Central memory CD8-positive, alpha-beta T cell (primary cell): ENCODE results near the gene GIGYF2.

ENCODE experiments used
- ATAC-seq: fragments of 150-1000 bp; cut with Tn5 transposase; replicated peaks from 2 replicates; pipeline ENCODE4 v1.10.0; 2022; ENCODE audit warnings: mild to moderate bottlenecking, moderate FRiP score, moderate number of reproducible peaks; ENCODE audit not compliant: poor library complexity, severe bottlenecking; ENCODE audit errors: extremely low read depth
- DNase-seq, 2 donors: peaks; one replicate each; pipeline ENCODE4 v3.0.0; 2021; ENCODE audit warnings: low spot score in 2 of 2
- H3K27ac Mint-ChIP-seq: one replicate; pipeline ENCODE4 v1.8.0; 2022; ENCODE audit warnings: low read depth, mild to moderate bottlenecking, moderate library complexity, mixed read lengths
- H3K27me3 Mint-ChIP-seq: one replicate; pipeline ENCODE4 v1.8.0; 2022; ENCODE audit warnings: mixed read lengths
- H3K36me3 Mint-ChIP-seq: one replicate; pipeline ENCODE4 v1.8.0; 2022; ENCODE audit warnings: mild to moderate bottlenecking, moderate library complexity, mixed read lengths; ENCODE audit not compliant: insufficient read depth
- H3K4me1 Mint-ChIP-seq: one replicate; pipeline ENCODE4 v1.8.0; 2022; ENCODE audit warnings: mixed read lengths
- H3K4me3 Mint-ChIP-seq: one replicate; pipeline ENCODE4 v1.8.0; 2022; ENCODE audit warnings: mild to moderate bottlenecking, moderate library complexity, mixed read lengths
- H3K9me3 Mint-ChIP-seq: one replicate; pipeline ENCODE4 v1.8.0; 2022; ENCODE audit warnings: mixed read lengths

GIGYF2 gene

GRCh38 chr2:232809349-232810124 lies 112.4 kb downstream of the GIGYF2 start:
- DNase-seq: no peak
- Mint-ChIP-seq H3K9me3 (no peaks in the 10 kb centered on the region), H3K4me3 (no peak overlapping the region), H3K36me3 (peaks cover 61% of the 10 kb centered on the region), H3K27me3 (no peaks in the 10 kb centered on the region), H3K27ac (no peak overlapping the region), H3K4me1 (peaks cover 7% of the 10 kb centered on the region)
- no peak for ATAC-seq

GRCh38 chr2:232810444-232810843 lies 113.3 kb downstream of the GIGYF2 start:
- ATAC-seq (no peak), DNase-seq (no peak)
- Mint-ChIP-seq H3K9me3 (no peaks in the 10 kb centered on the region), H3K27ac (no peak overlapping the region), H3K4me3 (no peak overlapping the region), H3K4me1 (peaks cover under 1% of the 10 kb centered on the region), H3K36me3 (peaks cover 66% of the 10 kb centered on the region), H3K27me3 (no peaks in the 10 kb centered on the region)

- no peak for ATAC-seq
- Mint-ChIP-seq H3K9me3 (no peaks in the 10 kb centered on the region), H3K27ac (peak overlapping the region; percentile 10), H3K27me3 (no peaks in the 10 kb centered on the region), H3K4me1 (no peaks in the 10 kb centered on the region), H3K4me3 (no peak overlapping the region), H3K36me3 (peaks cover 86% of the 10 kb centered on the region)
- DNase-seq: no peak
Observed at GRCh38 chr2:232815569-232815968, 118.4 kb downstream of the GIGYF2 start.

- H3K27ac Mint-ChIP-seq: no peak overlapping the region
Observed at GRCh38 chr2:232816657-232817056, 119.5 kb downstream of the GIGYF2 start.

GRCh38 chr2:232817756-232818155 lies 120.6 kb downstream of the GIGYF2 start:
- no peaks in the 10 kb centered on the region for H3K27me3 Mint-ChIP-seq
- no peaks in the 10 kb centered on the region for H3K9me3 Mint-ChIP-seq
- ATAC-seq (no peak), DNase-seq (no peak)
- no peak overlapping the region for H3K27ac Mint-ChIP-seq
- peaks cover 79% of the 10 kb centered on the region for H3K36me3 Mint-ChIP-seq
- no peaks in the 10 kb centered on the region for H3K4me1 Mint-ChIP-seq
- H3K4me3 Mint-ChIP-seq: no peak overlapping the region

More at GRCh38 chr2:232816657-232817056, 119.5 kb downstream of the GIGYF2 start:
- ATAC-seq (no peak), DNase-seq (no peak)
- no peaks in the 10 kb centered on the region for H3K4me1 Mint-ChIP-seq
- no peaks in the 10 kb centered on the region for H3K9me3 Mint-ChIP-seq
- H3K36me3 Mint-ChIP-seq: peaks cover 86% of the 10 kb centered on the region
- H3K27me3 Mint-ChIP-seq: no peaks in the 10 kb centered on the region
- no peak overlapping the region for H3K4me3 Mint-ChIP-seq

- Mint-ChIP-seq H3K36me3 (peaks cover 50% of the 10 kb centered on the region), H3K9me3 (no peaks in the 10 kb centered on the region), H3K4me1 (peaks cover 10% of the 10 kb centered on the region), H3K27ac (peak overlapping the region; percentile 26), H3K27me3 (no peaks in the 10 kb centered on the region), H3K4me3 (no peak overlapping the region)
- DNase-seq (no peak), ATAC-seq (no peak)
Observed at GRCh38 chr2:232829988-232830387, 132.9 kb downstream of the GIGYF2 start.

DNA sequence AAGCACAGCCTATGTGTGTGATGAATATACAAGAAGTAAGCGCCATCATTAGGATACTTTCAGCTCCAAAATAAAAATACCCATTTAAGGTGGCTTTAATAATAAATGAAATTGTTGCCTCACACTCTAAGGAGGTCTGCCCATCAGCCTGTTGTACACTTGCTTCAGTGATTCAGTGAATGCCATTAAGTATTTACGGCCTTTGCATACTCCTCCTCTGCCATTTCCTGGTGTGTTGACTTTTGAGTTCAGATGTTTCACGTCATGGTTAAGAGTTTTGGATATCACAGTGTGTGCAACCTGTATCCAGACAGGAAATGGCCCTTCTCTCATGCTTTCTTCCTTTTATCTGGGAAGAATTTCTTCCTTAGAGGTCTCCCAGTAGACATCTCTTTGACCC lies 134.4 kb downstream of the GIGYF2 start:
- DNase-seq (no peak), ATAC-seq (no peak)
- Mint-ChIP-seq H3K4me3 (no peak overlapping the region), H3K27ac (no peak overlapping the region), H3K27me3 (no peaks in the 10 kb centered on the region), H3K9me3 (no peaks in the 10 kb centered on the region), H3K4me1 (peaks cover 5% of the 10 kb centered on the region), H3K36me3 (peaks cover 51% of the 10 kb centered on the region)

DNA sequence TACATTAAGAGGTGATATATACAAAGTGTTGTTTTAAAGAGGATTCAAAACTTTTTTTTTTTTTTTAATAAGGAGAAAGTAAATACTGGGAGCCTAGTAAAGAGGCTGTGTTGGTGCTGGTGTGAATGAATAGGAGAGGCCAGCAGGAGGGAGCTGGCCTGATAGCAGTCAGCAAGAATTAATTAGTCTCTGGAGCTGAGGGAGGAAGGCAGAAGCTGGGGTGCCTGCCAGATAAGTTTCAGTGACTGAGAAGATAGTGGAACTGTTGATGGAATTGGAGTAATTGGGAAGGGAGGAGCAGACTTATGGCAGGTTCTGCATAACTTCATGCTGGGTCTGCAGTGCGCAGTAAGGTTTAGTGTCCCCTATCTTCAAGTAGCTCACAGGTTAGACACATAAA lies 136.7 kb downstream of the GIGYF2 start:
- no peaks in the 10 kb centered on the region for H3K27me3 Mint-ChIP-seq
- H3K9me3 Mint-ChIP-seq: no peaks in the 10 kb centered on the region
- peaks cover 21% of the 10 kb centered on the region for H3K4me1 Mint-ChIP-seq
- H3K4me3 Mint-ChIP-seq: no peak overlapping the region
- H3K36me3 Mint-ChIP-seq: peaks cover 50% of the 10 kb centered on the region
- no peak for DNase-seq
- no peak for ATAC-seq
- peak overlapping the region; percentile 59 for H3K27ac Mint-ChIP-seq

DNA sequence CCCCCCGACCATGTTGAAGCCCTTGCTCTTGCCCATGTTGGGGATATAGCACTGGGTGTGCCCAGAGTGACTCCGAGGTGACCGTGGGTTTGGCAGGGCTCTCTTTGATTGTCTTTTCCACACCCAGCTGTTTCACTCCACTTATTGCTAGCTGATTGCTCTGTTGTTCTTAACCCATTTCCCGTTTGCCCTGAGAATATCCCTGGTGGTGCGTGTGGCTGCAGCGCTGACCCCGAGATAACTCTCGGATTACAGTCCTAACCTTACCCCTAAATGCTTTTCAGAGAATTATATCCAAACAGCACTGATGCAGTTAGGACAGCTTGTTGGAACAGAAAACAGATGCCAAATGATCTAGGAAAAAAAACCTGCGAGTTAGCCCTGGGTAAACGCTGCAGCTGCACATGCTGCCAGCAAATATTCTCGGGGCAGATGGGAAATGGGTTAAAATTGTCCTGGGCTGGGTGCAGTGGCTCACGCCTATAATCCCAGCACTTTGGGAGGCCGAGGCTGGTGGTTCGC lies 138.6 kb downstream of the GIGYF2 start:
- Mint-ChIP-seq H3K27me3 (no peaks in the 10 kb centered on the region), H3K4me1 (peaks cover 31% of the 10 kb centered on the region), H3K9me3 (no peaks in the 10 kb centered on the region), H3K27ac (no peak overlapping the region), H3K4me3 (no peak overlapping the region), H3K36me3 (peaks cover 54% of the 10 kb centered on the region)
- DNase-seq (no peak), ATAC-seq (no peak)

- H3K4me1 Mint-ChIP-seq: peaks cover 31% of the 10 kb centered on the region
- H3K4me3 Mint-ChIP-seq: no peak overlapping the region
- peaks cover 53% of the 10 kb centered on the region for H3K36me3 Mint-ChIP-seq
- no peaks in the 10 kb centered on the region for H3K9me3 Mint-ChIP-seq
- no peaks in the 10 kb centered on the region for H3K27me3 Mint-ChIP-seq
- H3K27ac Mint-ChIP-seq: peak overlapping the region; percentile 83
- DNase-seq (no peak), ATAC-seq (no peak)
Observed at GRCh38 chr2:232836934-232837333, 139.8 kb downstream of the GIGYF2 start.

- peak overlapping the region; percentile 23 for H3K4me3 Mint-ChIP-seq
- H3K36me3 Mint-ChIP-seq: peaks cover 55% of the 10 kb centered on the region
- H3K27ac Mint-ChIP-seq: peak overlapping the region; percentile 83
- ATAC-seq (peak; percentile 90), DNase-seq (peak in 1 of 2 donors; percentile 27)
- H3K27me3 Mint-ChIP-seq: no peaks in the 10 kb centered on the region
- no peaks in the 10 kb centered on the region for H3K9me3 Mint-ChIP-seq
- peaks cover 31% of the 10 kb centered on the region for H3K4me1 Mint-ChIP-seq
Observed at GRCh38 chr2:232838406-232838874, 141.3 kb downstream of the GIGYF2 start.

DNA sequence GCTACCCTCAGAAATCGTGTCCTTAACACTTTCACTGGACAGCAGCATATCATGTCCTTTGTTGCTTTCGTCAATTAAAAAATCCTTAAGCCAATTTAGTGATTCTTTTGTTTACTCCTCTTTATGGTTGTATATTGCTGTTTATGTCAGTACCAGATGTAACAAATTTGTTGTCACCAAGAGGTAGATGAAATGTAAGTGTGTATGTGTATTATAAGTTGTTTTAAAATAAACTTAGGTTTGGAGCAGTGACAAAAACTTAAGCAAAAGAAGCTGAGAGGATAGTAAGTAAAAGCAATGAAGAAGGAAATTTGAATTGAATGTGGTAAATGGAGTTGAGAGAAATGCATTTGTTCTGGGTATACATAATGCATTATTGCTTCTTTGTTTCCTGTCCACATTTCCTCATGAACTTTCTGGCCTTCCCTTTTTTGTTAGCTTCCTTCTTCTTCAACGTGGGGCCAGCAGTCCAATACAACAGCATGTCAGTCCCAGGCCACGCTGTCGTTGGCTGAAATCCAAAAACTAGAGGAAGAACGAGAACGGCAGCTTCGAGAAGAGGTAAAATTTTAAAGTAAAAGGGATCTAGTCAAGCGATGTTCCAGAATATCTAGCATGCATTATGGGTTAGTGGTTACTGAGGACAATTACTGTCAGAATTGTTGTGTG lies 142.4 kb downstream of the GIGYF2 start:
- peak overlapping the region; percentile 83 for H3K27ac Mint-ChIP-seq
- H3K9me3 Mint-ChIP-seq: no peaks in the 10 kb centered on the region
- no peaks in the 10 kb centered on the region for H3K27me3 Mint-ChIP-seq
- DNase-seq (no peak), ATAC-seq (no peak)
- peaks cover 53% of the 10 kb centered on the region for H3K36me3 Mint-ChIP-seq
- peaks cover 31% of the 10 kb centered on the region for H3K4me1 Mint-ChIP-seq
- no peak overlapping the region for H3K4me3 Mint-ChIP-seq

DNA sequence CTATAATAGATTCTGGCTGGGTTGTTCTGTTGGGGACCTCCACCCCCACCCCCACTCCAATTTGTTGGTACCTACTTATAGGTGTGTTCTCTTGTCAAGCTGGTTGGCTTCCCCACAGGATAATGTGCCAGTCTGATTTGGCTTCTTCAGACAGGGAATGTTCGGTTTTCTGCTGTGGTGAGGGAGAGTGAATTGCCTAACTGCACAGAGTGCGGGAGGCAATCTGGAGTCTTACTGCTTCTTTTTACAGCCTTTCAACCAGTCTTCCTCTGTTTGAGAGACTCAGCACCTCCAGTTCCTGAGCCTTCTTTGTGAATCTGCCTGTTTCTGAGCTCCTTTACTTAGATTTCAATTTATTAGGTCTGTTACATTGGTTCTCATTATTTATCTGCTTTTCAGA lies 145.6 kb downstream of the GIGYF2 start:
- Mint-ChIP-seq H3K27me3 (no peaks in the 10 kb centered on the region), H3K36me3 (peaks cover 64% of the 10 kb centered on the region), H3K4me1 (peaks cover 21% of the 10 kb centered on the region), H3K27ac (no peak overlapping the region), H3K9me3 (no peaks in the 10 kb centered on the region), H3K4me3 (no peak overlapping the region)
- DNase-seq (no peak), ATAC-seq (no peak)
